ENCODE measurements around the gene OPN3. TPM values are rescaled to one million over a fixed set of nuclear protein-coding genes. Genes with fewer than 3 reads are reported as not detected.
A peak's percentile ranks its signal among the peaks of the same experiment; 100 is the strongest.

Gene OPN3
- total and polyA plus RNA-seq, 4 donors, result 8.4 to 14.3 (median 11.7) TPM

- no peaks in the 10 kb centered on the region for H3K36me3 ChIP-seq (ENCODE audit: control insufficient read depth, insufficient read depth, low read length)
- no peak overlapping the region for H3K27ac ChIP-seq (ENCODE audit: low read depth, low read length)
- H3K4me1 ChIP-seq (ENCODE audit: control insufficient read depth, insufficient read depth, low read length), result no peaks in the 10 kb centered on the region
- H3K9me3 ChIP-seq (ENCODE audit: control insufficient read depth, insufficient read depth, low read length), result no peaks in the 10 kb centered on the region
- peak in 1 of 6 donors; percentile 77 for DNase-seq (ENCODE audit: low read depth in 4 of 6, low spot score in 6 of 6)
- H3K4me3 ChIP-seq (ENCODE audit: low read depth, low read length), result no peak overlapping the region
- no CpG with 5 or more reads among the region's 3 CpGs for WGBS (ENCODE audit: insufficient coverage)
- no peaks in the 10 kb centered on the region for H3K27me3 ChIP-seq (ENCODE audit: control insufficient read depth, insufficient read depth, low read length)
These were observed 41.9 kb downstream of the OPN3 start for GRCh38 chr1:241598249-241598648.

- Histone ChIP-seq H3K4me3 (ENCODE audit: low read depth, low read length) (no peak overlapping the region), H3K27me3 (ENCODE audit: control insufficient read depth, insufficient read depth, low read length) (no peaks in the 10 kb centered on the region), H3K27ac (ENCODE audit: low read depth, low read length) (no peak overlapping the region), H3K4me1 (ENCODE audit: control insufficient read depth, insufficient read depth, low read length) (no peaks in the 10 kb centered on the region), H3K9me3 (ENCODE audit: control insufficient read depth, insufficient read depth, low read length) (no peaks in the 10 kb centered on the region), H3K36me3 (ENCODE audit: control insufficient read depth, insufficient read depth, low read length) (no peaks in the 10 kb centered on the region)
- WGBS (ENCODE audit: insufficient coverage), result 91% methylated on average over 5 of the region's 6 CpGs
- no peak for DNase-seq (ENCODE audit: low read depth in 4 of 6, low spot score in 6 of 6)
These were observed 43.5 kb downstream of the OPN3 start for GRCh38 chr1:241596633-241597032.

GRCh38 chr1:241593186-241593585 lies 47.0 kb downstream of the OPN3 start:
- Histone ChIP-seq H3K36me3 (ENCODE audit: control insufficient read depth, insufficient read depth, low read length) (no peaks in the 10 kb centered on the region), H3K4me1 (ENCODE audit: control insufficient read depth, insufficient read depth, low read length) (no peaks in the 10 kb centered on the region), H3K9me3 (ENCODE audit: control insufficient read depth, insufficient read depth, low read length) (no peaks in the 10 kb centered on the region), H3K27me3 (ENCODE audit: control insufficient read depth, insufficient read depth, low read length) (no peaks in the 10 kb centered on the region), H3K4me3 (ENCODE audit: low read depth, low read length) (no peak overlapping the region), H3K27ac (ENCODE audit: low read depth, low read length) (no peak overlapping the region)
- no peak for DNase-seq (ENCODE audit: low read depth in 4 of 6, low spot score in 6 of 6)
- WGBS (ENCODE audit: insufficient coverage), result no CpG with 5 or more reads among the region's 1 CpG

- Histone ChIP-seq H3K9me3 (ENCODE audit: control insufficient read depth, insufficient read depth, low read length) (no peaks in the 10 kb centered on the region), H3K4me3 (ENCODE audit: low read depth, low read length) (no peak overlapping the region), H3K4me1 (ENCODE audit: control insufficient read depth, insufficient read depth, low read length) (no peaks in the 10 kb centered on the region), H3K27ac (ENCODE audit: low read depth, low read length) (no peak overlapping the region), H3K27me3 (ENCODE audit: control insufficient read depth, insufficient read depth, low read length) (no peaks in the 10 kb centered on the region), H3K36me3 (ENCODE audit: control insufficient read depth, insufficient read depth, low read length) (no peaks in the 10 kb centered on the region)
- DNase-seq (ENCODE audit: low read depth in 4 of 6, low spot score in 6 of 6), result no peak
- no CpG with 5 or more reads among the region's 3 CpGs for WGBS (ENCODE audit: insufficient coverage)
These were observed 47.8 kb downstream of the OPN3 start for GRCh38 chr1:241592273-241592958.

GRCh38 chr1:241591736-241592135 lies 48.4 kb downstream of the OPN3 start:
- no peak overlapping the region for H3K27ac ChIP-seq (ENCODE audit: low read depth, low read length)
- no peak for DNase-seq (ENCODE audit: low read depth in 4 of 6, low spot score in 6 of 6)
- H3K4me1 ChIP-seq (ENCODE audit: control insufficient read depth, insufficient read depth, low read length), result no peaks in the 10 kb centered on the region
- H3K27me3 ChIP-seq (ENCODE audit: control insufficient read depth, insufficient read depth, low read length), result no peaks in the 10 kb centered on the region
- no peak overlapping the region for H3K4me3 ChIP-seq (ENCODE audit: low read depth, low read length)
- no peaks in the 10 kb centered on the region for H3K9me3 ChIP-seq (ENCODE audit: control insufficient read depth, insufficient read depth, low read length)
- no CpG with 5 or more reads among the region's 5 CpGs for WGBS (ENCODE audit: insufficient coverage)
- H3K36me3 ChIP-seq (ENCODE audit: control insufficient read depth, insufficient read depth, low read length), result no peaks in the 10 kb centered on the region

- H3K4me3 ChIP-seq (ENCODE audit: low read depth, low read length), result no peak overlapping the region
- DNase-seq (ENCODE audit: low read depth in 4 of 6, low spot score in 6 of 6), result no peak
- no peak overlapping the region for H3K27ac ChIP-seq (ENCODE audit: low read depth, low read length)
- no peaks in the 10 kb centered on the region for H3K9me3 ChIP-seq (ENCODE audit: control insufficient read depth, insufficient read depth, low read length)
- H3K36me3 ChIP-seq (ENCODE audit: control insufficient read depth, insufficient read depth, low read length), result no peaks in the 10 kb centered on the region
- H3K4me1 ChIP-seq (ENCODE audit: control insufficient read depth, insufficient read depth, low read length), result no peaks in the 10 kb centered on the region
- H3K27me3 ChIP-seq (ENCODE audit: control insufficient read depth, insufficient read depth, low read length), result no peaks in the 10 kb centered on the region
These were observed 48.9 kb downstream of the OPN3 start for GRCh38 chr1:241591317-241591716.

- WGBS (ENCODE audit: insufficient coverage), result 79% methylated on average over 3 of the region's 4 CpGs
- Histone ChIP-seq H3K27ac (ENCODE audit: low read depth, low read length) (no peak overlapping the region), H3K4me1 (ENCODE audit: control insufficient read depth, insufficient read depth, low read length) (no peaks in the 10 kb centered on the region)
These were observed 49.5 kb downstream of the OPN3 start for GRCh38 chr1:241590719-241591118.

GRCh38 chr1:241589521-241589920 lies 50.6 kb downstream of the OPN3 start:
- WGBS (ENCODE audit: insufficient coverage), result 90% methylated on average over 4 of the region's 7 CpGs

More at GRCh38 chr1:241590719-241591118, 49.5 kb downstream of the OPN3 start:
- Histone ChIP-seq H3K9me3 (ENCODE audit: control insufficient read depth, insufficient read depth, low read length) (no peaks in the 10 kb centered on the region), H3K4me3 (ENCODE audit: low read depth, low read length) (no peak overlapping the region), H3K27me3 (ENCODE audit: control insufficient read depth, insufficient read depth, low read length) (no peaks in the 10 kb centered on the region), H3K36me3 (ENCODE audit: control insufficient read depth, insufficient read depth, low read length) (no peaks in the 10 kb centered on the region)
- DNase-seq (ENCODE audit: low read depth in 4 of 6, low spot score in 6 of 6), result no peak

GRCh38 chr1:241586905-241587512 lies 53.2 kb downstream of the OPN3 start:
- Histone ChIP-seq H3K4me3 (ENCODE audit: low read depth, low read length) (no peak overlapping the region), H3K27ac (ENCODE audit: low read depth, low read length) (no peak overlapping the region), H3K27me3 (ENCODE audit: control insufficient read depth, insufficient read depth, low read length) (no peaks in the 10 kb centered on the region), H3K9me3 (ENCODE audit: control insufficient read depth, insufficient read depth, low read length) (no peaks in the 10 kb centered on the region), H3K4me1 (ENCODE audit: control insufficient read depth, insufficient read depth, low read length) (no peaks in the 10 kb centered on the region), H3K36me3 (ENCODE audit: control insufficient read depth, insufficient read depth, low read length) (no peaks in the 10 kb centered on the region)
- 63% methylated on average over 9 of the region's 14 CpGs for WGBS (ENCODE audit: insufficient coverage)
- DNase-seq (ENCODE audit: low read depth in 4 of 6, low spot score in 6 of 6), result peak in 3 of 6 donors; percentile 20 to 64 (median 48)

More at GRCh38 chr1:241589521-241589920, 50.6 kb downstream of the OPN3 start:
- Histone ChIP-seq H3K4me1 (ENCODE audit: control insufficient read depth, insufficient read depth, low read length) (no peaks in the 10 kb centered on the region), H3K36me3 (ENCODE audit: control insufficient read depth, insufficient read depth, low read length) (no peaks in the 10 kb centered on the region), H3K4me3 (ENCODE audit: low read depth, low read length) (no peak overlapping the region), H3K27ac (ENCODE audit: low read depth, low read length) (no peak overlapping the region), H3K9me3 (ENCODE audit: control insufficient read depth, insufficient read depth, low read length) (no peaks in the 10 kb centered on the region), H3K27me3 (ENCODE audit: control insufficient read depth, insufficient read depth, low read length) (no peaks in the 10 kb centered on the region)
- no peak for DNase-seq (ENCODE audit: low read depth in 4 of 6, low spot score in 6 of 6)

GRCh38 chr1:241582921-241583321 lies 57.2 kb downstream of the OPN3 start:
- Histone ChIP-seq H3K27ac (ENCODE audit: low read depth, low read length) (no peak overlapping the region), H3K4me1 (ENCODE audit: control insufficient read depth, insufficient read depth, low read length) (no peaks in the 10 kb centered on the region), H3K4me3 (ENCODE audit: low read depth, low read length) (no peak overlapping the region), H3K36me3 (ENCODE audit: control insufficient read depth, insufficient read depth, low read length) (no peaks in the 10 kb centered on the region), H3K9me3 (ENCODE audit: control insufficient read depth, insufficient read depth, low read length) (no peaks in the 10 kb centered on the region), H3K27me3 (ENCODE audit: control insufficient read depth, insufficient read depth, low read length) (no peaks in the 10 kb centered on the region)
- WGBS (ENCODE audit: insufficient coverage), result 100% methylated on average over 1 of the region's 1 CpG
- DNase-seq (ENCODE audit: low read depth in 4 of 6, low spot score in 6 of 6), result no peak

All from spinal cord (tissue), 10 donors.